Measurements from ENCODE around the gene TEX36.
A peak's percentile ranks its signal among the peaks of the same experiment; 100 is the strongest.
"Not testable (repeated sequence)": the region's sequence is repeated elsewhere in the genome, so short reads cannot be mapped to it uniquely, and the experiment has no call there.

TEX36 gene, protein sequence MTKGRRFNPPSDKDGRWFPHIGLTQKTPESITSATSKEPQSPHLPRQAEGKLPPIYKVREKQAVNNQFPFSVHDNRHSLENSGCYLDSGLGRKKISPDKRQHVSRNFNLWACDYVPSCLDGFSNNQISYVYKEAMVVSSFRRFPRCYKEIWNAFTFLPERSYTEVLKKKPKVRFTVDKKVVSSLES

DNA sequence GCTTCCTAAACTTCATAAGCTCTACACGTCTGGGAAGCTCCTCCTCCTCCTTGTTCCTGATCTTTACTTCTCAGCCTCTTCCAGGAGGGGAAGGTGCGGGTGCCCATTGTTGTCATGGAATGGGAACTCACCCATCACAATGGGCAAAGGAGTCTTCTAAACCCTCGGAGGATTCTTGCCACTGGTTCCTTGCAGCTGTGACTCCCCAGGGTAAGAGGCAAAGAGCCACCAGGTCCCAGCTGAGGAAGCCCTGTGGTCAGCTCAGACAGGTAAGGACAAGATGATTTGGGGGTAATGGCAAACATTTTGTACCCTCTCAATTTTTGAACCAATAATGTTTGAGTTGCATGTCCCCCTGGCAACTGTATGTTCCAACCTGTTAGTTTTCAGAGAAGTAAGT is at the start of gene TEX36:
TEX36 (minus strand) TSS at position 101 of the 400 bp plus-strand sequence. CDS start 174 bp downstream, outside the sequence.
- Mint-ChIP-seq H3K27ac (no peak within 1 kb of the TSS), H3K4me3 (no peak within 1 kb of the TSS), H3K9me3 (peaks cover 7% of the 10 kb centered on the region), H3K4me1 (ENCODE audit: low read depth) (no peaks in the 10 kb centered on the region), H3K27me3 (peaks cover 5% of the 10 kb centered on the region), H3K36me3 (ENCODE audit: low read depth) (no peaks in the 10 kb centered on the region)

GRCh38 chr10:125727436-125727835 is 44.5 kb upstream of the TEX36 start:
- H3K27ac Mint-ChIP-seq, result no peak overlapping the region
- peaks cover 84% of the 10 kb centered on the region for H3K36me3 Mint-ChIP-seq (ENCODE audit: low read depth)
- no peaks in the 10 kb centered on the region for H3K9me3 Mint-ChIP-seq
- no peaks in the 10 kb centered on the region for H3K27me3 Mint-ChIP-seq
- H3K4me1 Mint-ChIP-seq (ENCODE audit: low read depth), result peaks cover 7% of the 10 kb centered on the region
- H3K4me3 Mint-ChIP-seq, result no peak overlapping the region

GRCh38 chr10:125726914-125727313 is 44.0 kb upstream of the TEX36 start:
- Mint-ChIP-seq H3K4me3 (no peak overlapping the region), H3K27ac (no peak overlapping the region), H3K9me3 (no peaks in the 10 kb centered on the region), H3K27me3 (no peaks in the 10 kb centered on the region), H3K4me1 (ENCODE audit: low read depth) (peaks cover 12% of the 10 kb centered on the region), H3K36me3 (ENCODE audit: low read depth) (peaks cover 84% of the 10 kb centered on the region)

DNA sequence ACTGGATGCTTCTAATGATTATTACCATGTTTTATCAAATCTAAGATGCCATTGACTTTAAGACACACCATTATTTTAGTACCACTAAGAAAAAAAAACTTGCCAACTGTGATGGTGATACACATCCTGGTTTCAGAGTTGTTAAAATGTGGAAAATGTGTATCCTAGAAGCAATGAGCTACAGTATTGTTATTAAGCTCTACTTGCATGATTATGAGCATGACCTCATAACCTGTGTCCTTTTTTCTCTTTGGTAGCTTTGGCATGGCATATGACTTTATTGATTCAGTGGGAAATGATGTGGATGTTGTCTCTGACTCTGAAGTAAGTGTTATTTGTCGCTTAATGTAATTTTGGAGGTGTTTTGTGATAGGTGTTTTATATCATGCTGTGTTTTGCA is 39.8 kb upstream of the TEX36 start:
- Mint-ChIP-seq H3K4me3 (no peak overlapping the region), H3K4me1 (ENCODE audit: low read depth) (peaks cover 33% of the 10 kb centered on the region), H3K36me3 (ENCODE audit: low read depth) (peaks cover 59% of the 10 kb centered on the region), H3K27me3 (no peaks in the 10 kb centered on the region), H3K9me3 (no peaks in the 10 kb centered on the region), H3K27ac (peak overlapping the region; percentile 18)

DNA sequence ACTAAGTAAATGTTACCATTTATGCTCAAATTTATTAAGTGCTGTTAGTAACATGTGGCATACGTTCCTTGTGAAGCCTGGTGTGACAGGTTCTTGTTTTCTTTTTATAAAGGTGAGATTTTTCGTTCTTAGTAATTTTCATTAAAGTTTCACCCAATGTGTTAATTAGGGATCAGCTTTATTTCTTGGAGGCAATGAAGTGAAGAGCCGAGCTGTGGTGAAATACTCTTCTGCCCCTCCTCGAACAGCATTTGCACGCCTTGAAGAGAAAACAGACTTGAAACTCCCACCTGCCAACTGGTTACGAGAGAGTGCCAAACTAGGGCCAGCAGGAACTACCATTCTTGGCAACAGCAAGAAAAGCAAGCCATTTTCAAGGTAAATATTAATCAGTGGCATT is 38.1 kb upstream of the TEX36 start:
- Mint-ChIP-seq H3K9me3 (no peaks in the 10 kb centered on the region), H3K36me3 (ENCODE audit: low read depth) (peaks cover 49% of the 10 kb centered on the region), H3K27me3 (no peaks in the 10 kb centered on the region), H3K4me3 (peak overlapping the region; percentile 97), H3K4me1 (ENCODE audit: low read depth) (peaks cover 33% of the 10 kb centered on the region), H3K27ac (no peak overlapping the region)

- peak overlapping the region; percentile 98 for H3K27ac Mint-ChIP-seq
- peaks cover 33% of the 10 kb centered on the region for H3K4me1 Mint-ChIP-seq (ENCODE audit: low read depth)
- H3K4me3 Mint-ChIP-seq, result peak overlapping the region; percentile 97
- H3K36me3 Mint-ChIP-seq (ENCODE audit: low read depth), result peaks cover 40% of the 10 kb centered on the region
- no peaks in the 10 kb centered on the region for H3K27me3 Mint-ChIP-seq
- H3K9me3 Mint-ChIP-seq, result no peaks in the 10 kb centered on the region
These were observed 37.0 kb upstream of the TEX36 start for GRCh38 chr10:125720002-125720382.

DNA sequence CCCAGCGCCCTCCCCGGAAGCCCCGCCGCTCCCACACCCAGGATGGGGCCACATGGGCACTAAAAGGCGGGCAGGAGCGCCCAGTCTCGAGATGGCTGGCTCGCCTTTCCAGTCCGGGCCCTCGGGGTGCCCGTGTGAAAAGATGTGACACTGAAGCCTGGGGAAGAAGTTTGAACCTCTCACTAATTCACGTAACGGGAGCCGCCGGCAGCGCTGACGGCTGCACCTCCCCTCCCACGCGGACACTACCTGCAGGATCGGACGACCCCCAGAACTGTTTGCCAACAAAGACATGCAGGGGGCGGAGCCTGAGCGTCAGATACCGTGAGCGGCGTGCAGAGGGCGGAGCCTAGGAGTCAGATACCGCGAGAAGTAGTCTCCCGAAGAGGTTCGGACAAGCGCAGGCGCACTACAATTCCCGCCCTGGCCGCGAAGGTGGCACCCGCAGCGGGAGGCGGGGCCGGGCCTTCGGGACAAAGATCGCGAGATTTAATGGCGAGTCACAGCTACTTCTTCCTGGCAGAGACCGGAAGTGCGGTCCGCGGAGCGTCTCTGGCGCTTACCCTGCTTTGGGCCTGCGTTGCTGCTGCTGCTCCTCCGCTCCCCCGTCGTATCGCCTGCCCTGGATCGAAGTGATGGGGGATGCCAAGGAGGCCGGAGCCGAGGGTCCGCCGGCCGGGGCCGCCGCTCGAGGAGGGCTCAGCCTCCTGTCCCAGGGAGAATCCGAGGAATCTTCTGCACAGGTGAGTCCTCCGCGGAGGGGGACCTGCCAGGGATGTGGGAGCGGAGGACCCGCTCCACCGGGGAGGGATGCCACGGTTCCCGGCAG is 36.4 kb upstream of the TEX36 start, which contains the start of gene EDRF1:
EDRF1 (plus strand) TSS at position 537 of the 829 bp plus-strand sequence; CDS start at position 636, 99 bp downstream.
- peaks cover 33% of the 10 kb centered on the region for H3K4me1 Mint-ChIP-seq (ENCODE audit: low read depth)
- H3K4me3 Mint-ChIP-seq, result peak within 1 kb of the TSS; percentile 97
- no peaks in the 10 kb centered on the region for H3K9me3 Mint-ChIP-seq
- peak within 1 kb of the TSS; percentile 98 for H3K27ac Mint-ChIP-seq
- H3K27me3 Mint-ChIP-seq, result no peaks in the 10 kb centered on the region
- H3K36me3 Mint-ChIP-seq (ENCODE audit: low read depth), result peaks cover 34% of the 10 kb centered on the region

DNA sequence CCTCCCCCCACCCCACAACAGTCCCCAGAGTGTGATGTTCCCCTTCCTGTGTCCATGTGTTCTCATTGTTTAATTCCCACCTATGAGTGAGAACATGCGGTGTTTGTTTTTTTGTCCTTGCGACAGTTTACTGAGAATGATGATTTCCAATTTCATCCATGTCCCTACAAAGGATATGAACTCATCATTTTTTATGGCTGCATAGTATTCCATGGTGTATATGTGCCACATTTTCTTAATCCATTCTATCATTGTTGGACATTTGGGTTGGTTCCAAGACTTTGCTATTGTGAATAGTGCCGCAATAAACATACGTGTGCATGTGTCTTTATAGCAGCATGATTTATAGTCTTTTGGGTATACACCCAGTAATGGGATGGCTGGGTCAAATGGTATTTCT is 31.8 kb upstream of the TEX36 start:
- H3K36me3 Mint-ChIP-seq (ENCODE audit: low read depth); H3K4me1 Mint-ChIP-seq (ENCODE audit: low read depth); H3K27me3 Mint-ChIP-seq; H3K4me3 Mint-ChIP-seq; H3K27ac Mint-ChIP-seq: not testable (repeated sequence)
- H3K9me3 Mint-ChIP-seq, result peaks cover 28% of the 10 kb centered on the region

DNA sequence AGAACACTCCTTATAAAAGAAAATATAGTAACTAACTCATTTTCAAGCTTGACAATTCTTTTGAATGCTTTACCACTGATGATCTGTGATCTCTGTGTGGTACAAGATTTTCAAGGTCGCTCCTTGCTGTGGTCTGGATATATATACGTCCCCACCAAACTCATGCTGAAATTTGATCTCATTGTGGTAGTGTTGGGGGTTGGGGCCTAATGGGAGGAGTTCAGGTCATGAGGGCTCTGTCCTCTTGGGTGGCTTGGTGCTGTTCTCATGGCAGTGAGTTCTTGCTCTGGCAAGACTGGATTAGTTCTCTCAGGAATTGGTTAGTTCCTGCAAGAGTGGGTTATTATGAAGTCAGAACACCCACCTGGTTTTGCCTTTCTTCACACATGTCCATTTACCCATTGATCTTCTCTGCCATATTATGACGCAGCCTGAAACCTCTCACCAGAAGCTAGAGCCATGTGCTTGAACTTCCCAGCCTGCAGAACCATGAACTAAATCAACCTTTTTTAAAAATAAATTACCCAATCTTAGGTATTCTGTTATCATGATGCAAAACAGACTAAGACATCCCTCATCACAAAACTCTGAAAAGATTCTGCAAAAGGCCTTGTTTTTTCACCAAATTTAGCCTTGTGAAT is 28.3 kb upstream of the TEX36 start:
- H3K36me3 Mint-ChIP-seq (ENCODE audit: low read depth), result no peaks in the 10 kb centered on the region
- H3K4me1 Mint-ChIP-seq (ENCODE audit: low read depth), result no peaks in the 10 kb centered on the region
- H3K9me3 Mint-ChIP-seq, result peaks cover 28% of the 10 kb centered on the region
- H3K27me3 Mint-ChIP-seq, result peaks cover 10% of the 10 kb centered on the region
- H3K4me3 Mint-ChIP-seq, result no peak overlapping the region
- H3K27ac Mint-ChIP-seq, result no peak overlapping the region

GRCh38 chr10:125709553-125710474 is 26.9 kb upstream of the TEX36 start:
- H3K27ac Mint-ChIP-seq, result no peak overlapping the region

GRCh38 chr10:125708971-125709503 is 26.1 kb upstream of the TEX36 start:
- Mint-ChIP-seq H3K4me3 (no peak overlapping the region), H3K4me1 (ENCODE audit: low read depth) (no peaks in the 10 kb centered on the region), H3K9me3 (peaks cover 26% of the 10 kb centered on the region), H3K36me3 (ENCODE audit: low read depth) (no peaks in the 10 kb centered on the region), H3K27me3 (peaks cover 10% of the 10 kb centered on the region), H3K27ac (no peak overlapping the region)

More at GRCh38 chr10:125709553-125710474, 26.9 kb upstream of the TEX36 start:
- H3K4me3 Mint-ChIP-seq, result no peak overlapping the region
- H3K27me3 Mint-ChIP-seq, result peaks cover 10% of the 10 kb centered on the region
- no peaks in the 10 kb centered on the region for H3K4me1 Mint-ChIP-seq (ENCODE audit: low read depth)
- H3K9me3 Mint-ChIP-seq, result peaks cover 28% of the 10 kb centered on the region
- no peaks in the 10 kb centered on the region for H3K36me3 Mint-ChIP-seq (ENCODE audit: low read depth)

DNA sequence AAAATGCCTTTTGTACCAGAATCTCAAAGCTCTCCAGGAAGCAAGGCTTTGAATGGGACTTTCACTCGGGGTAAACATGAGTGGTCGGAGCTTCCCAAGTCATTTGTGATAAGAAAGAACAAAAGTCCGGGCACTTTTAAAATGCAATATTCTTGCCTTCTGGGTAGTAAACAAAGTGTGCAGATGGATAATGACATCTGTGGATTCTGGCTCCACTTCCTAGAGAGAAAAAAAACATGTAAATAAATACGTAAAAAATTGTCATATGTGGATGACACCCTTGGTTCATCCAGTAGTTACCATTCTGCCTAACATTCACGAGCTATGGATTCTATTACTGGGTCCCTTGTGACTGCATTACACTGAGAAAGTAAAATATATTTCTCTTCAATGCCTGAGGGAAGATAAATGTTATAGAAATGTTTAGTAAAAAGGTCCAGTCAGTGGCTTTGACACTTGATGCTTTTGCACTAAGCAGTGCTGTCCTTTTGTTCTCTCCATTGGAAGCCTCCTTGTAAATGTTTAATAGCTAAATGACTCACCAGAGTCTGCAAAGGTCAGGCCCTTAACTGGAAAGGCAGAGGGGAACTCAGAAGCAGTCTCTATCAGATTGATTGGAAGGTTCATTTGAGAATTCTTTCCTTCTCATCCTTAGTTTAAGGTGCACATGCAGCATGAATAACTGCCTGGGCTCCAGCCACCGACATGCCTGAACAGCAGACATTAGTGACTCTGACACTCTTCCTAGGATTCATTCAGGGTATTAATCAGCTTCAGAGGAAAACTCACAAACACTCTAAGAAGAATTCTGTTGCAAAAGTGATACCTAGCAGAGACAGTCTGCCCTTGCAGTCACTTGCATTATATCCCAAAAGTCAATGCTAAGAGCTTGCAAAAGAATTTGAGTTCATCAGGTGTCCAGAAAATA is 24.8 kb upstream of the TEX36 start:
- H3K27me3 Mint-ChIP-seq, result peaks cover 10% of the 10 kb centered on the region
- no peaks in the 10 kb centered on the region for H3K36me3 Mint-ChIP-seq (ENCODE audit: low read depth)
- H3K4me1 Mint-ChIP-seq (ENCODE audit: low read depth), result no peaks in the 10 kb centered on the region
- H3K9me3 Mint-ChIP-seq, result peaks cover 20% of the 10 kb centered on the region
- H3K4me3 Mint-ChIP-seq, result no peak overlapping the region
- no peak overlapping the region for H3K27ac Mint-ChIP-seq

- Mint-ChIP-seq H3K27ac (no peak overlapping the region), H3K36me3 (ENCODE audit: low read depth) (no peaks in the 10 kb centered on the region), H3K4me3 (no peak overlapping the region), H3K9me3 (peaks cover 4% of the 10 kb centered on the region), H3K4me1 (ENCODE audit: low read depth) (no peaks in the 10 kb centered on the region), H3K27me3 (no peaks in the 10 kb centered on the region)
These were observed 17.5 kb upstream of the TEX36 start for GRCh38 chr10:125700355-125700911.
